Fibroblast of the aortic adventitia (primary cell): ENCODE results near the gene NCOA5. TPM values are rescaled to one million over a fixed set of nuclear protein-coding genes. Genes with fewer than 3 reads are reported as not detected.

ENCODE experiments used
- DNase-seq: peaks from one replicate; pipeline ENCODE4 v3.0.0-alpha.2; 2010; ENCODE audit warnings: low read depth
- H3K4me3 ChIP-seq: 2 replicates; pipeline ENCODE4 v1.5.1; 2011; ENCODE audit warnings: low read depth, mild to moderate bottlenecking, control low read depth, low read length, moderate library complexity
- CTCF ChIP-seq: IDR thresholded peaks from 2 replicates; pipeline ENCODE4 v1.5.1; 2011; ENCODE audit warnings: mild to moderate bottlenecking, low read length, control low read depth, inconsistent platforms; ENCODE audit not compliant: insufficient read depth
- total RNA-seq: library from RNA; depleted of rRNA; stranded (reverse); fragments of >200 nt; gene quantifications from 2 replicates; pipeline ENCODE4 v1.2.3, GENCODE V29; 2012; ENCODE audit warnings: low replicate concordance

The NCOA5 gene
- total RNA-seq, 1 donor, result 24.0 TPM

- peak; percentile 49 for DNase-seq
- TF ChIP-seq CTCF, result no peak
- no peak overlapping the region for H3K4me3 ChIP-seq
Measured at GRCh38 chr20:46056970-46057855, 32.5 kb downstream of the NCOA5 start.

- no peak for TF ChIP-seq CTCF
- no peak for DNase-seq
- H3K4me3 ChIP-seq, result no peak overlapping the region
Measured at GRCh38 chr20:46056027-46056833, 33.5 kb downstream of the NCOA5 start.

GRCh38 chr20:46055269-46055668 lies 34.5 kb downstream of the NCOA5 start:
- TF ChIP-seq CTCF, result no peak
- DNase-seq, result no peak
- H3K4me3 ChIP-seq, result no peak overlapping the region

GRCh38 chr20:46054606-46055005 lies 35.2 kb downstream of the NCOA5 start:
- DNase-seq, result no peak
- no peak for TF ChIP-seq CTCF
- no peak overlapping the region for H3K4me3 ChIP-seq

GRCh38 chr20:46053416-46053815 lies 36.3 kb downstream of the NCOA5 start:
- DNase-seq, result no peak
- TF ChIP-seq CTCF, result no peak
- H3K4me3 ChIP-seq, result no peak overlapping the region

GRCh38 chr20:46051556-46052308 lies 38.0 kb downstream of the NCOA5 start:
- no peak overlapping the region for H3K4me3 ChIP-seq
- DNase-seq, result no peak
- TF ChIP-seq CTCF, result no peak
